G401 (cell line): ENCODE results near the gene ITPRID2. TPM values are rescaled to one million over a fixed set of nuclear protein-coding genes. Genes with fewer than 3 reads are reported as not detected.

ENCODE experiments used
- DNase-seq: peaks from one replicate; pipeline ENCODE4 v3.0.0-alpha.2; 2015; ENCODE audit warnings: low spot score
- in situ Hi-C: cut with HindIII; loops from 2 replicates; pipeline ENCODE4 v1.10.0; 2016; ENCODE audit warnings: low sequenced_read_pairs, mixed read lengths
- total RNA-seq: library from RNA; depleted of rRNA; stranded (reverse); fragments of >200 nt; shearing (Covaris generic); gene quantifications from 2 replicates; pipeline ENCODE4 v1.2.3, GENCODE V29; 2014

The ITPRID2 gene
- total RNA-seq, 1 experiment from 2014 or later, result 1.0 TPM

DNA sequence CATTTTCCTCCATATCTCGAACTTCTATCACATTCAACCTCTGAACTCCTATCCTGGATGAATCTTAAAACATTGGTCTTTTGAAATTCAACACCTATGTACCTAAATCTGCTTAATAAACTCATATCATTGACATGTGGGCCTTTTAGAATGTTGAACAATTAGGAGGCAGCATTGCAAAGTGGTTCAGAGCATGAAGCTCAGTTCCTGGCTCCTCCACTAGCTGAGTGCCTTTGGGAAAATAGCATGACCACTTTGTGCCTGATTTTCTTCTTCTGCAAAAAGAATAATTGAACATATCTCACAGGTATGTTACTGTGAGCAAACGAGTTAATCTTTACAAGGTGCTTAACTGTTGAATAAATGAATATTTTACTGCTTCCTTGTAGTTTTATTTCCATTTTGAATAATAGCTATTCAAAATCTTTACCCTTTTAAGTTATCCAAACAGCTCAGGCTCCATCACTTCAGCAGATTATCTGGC is 14.3 kb upstream of the ITPRID2 start:
- in situ Hi-C loops, result no loop called here
- DNase-seq, result no peak

DNA sequence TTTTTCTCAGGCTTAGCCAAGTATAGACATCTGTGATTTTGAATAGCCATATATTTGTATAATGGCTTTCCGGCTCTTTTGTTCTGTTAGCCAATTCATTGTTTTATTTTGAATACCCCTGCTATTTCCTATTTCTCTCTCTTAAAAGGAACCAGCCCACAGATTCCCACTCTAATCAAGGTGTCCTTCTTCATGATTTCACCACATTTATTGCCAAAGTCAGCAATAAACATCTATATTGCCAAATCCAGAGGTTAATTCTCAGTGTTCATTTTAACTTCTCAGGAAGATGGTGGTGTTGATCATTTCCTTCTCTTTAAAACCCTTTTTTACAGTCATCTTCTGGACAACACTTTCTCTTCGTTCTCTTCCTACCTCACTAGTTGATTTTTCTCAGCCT is 13.1 kb upstream of the ITPRID2 start:
- in situ Hi-C loops, result no loop called here
- no peak for DNase-seq

- in situ Hi-C loops, result no loop called here
- no peak for DNase-seq
Measured at GRCh38 chr2:181879295-181879694, 12.2 kb upstream of the ITPRID2 start.

DNA sequence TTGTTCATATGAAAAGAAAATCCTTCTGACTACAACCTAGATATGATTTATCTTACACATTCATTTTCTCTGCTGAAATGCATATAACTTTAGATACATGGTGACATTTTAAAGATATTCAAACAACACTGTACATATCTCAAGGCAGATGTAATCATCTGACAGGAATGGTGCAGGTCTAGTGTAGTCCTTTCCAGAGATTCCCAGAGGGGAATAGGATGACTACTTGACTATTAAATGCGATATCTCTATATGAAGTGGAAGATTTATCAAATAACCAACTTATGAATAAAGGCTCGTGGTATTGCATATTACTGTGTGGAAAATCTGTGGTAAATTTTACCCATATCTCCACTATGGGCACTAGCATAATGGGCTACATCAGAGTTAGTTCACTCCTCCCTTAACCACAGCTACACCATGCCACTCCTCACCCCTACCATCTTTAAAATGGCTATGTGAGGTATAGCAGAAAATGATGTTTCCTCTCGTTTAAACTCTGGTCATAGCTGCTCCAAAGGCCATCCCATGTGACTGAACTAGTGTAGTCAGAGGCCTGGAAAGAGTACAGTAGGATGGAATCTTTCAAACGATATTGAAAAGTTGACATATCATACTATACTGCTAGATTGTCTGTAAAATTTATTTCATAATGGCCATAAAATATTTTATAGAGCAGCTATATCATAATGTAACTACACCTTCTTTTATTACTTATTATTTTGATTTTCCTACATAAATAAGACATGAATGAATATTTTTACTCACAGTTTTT is 9.1 kb upstream of the ITPRID2 start:
- in situ Hi-C loops, result no loop called here
- DNase-seq, result no peak

DNA sequence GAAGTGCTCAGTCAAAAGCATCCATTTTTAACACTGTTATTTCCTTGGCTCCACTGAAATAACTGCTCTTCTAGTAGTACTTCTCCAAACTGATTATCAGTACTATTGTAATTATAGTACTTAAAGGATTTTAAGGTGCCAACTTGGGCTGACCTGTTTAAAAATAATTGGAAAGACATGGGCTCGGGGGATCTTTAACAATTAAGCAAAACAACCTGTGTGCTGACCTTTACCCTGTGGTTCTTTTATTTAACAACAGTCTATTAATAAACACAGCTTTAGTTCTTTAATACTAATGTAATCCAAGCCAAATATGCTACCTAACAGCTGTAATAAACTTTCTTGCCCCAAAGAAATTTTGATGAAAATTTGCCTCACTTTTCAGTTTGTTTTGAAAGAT is 6.9 kb upstream of the ITPRID2 start:
- in situ Hi-C loops, result no loop called here
- DNase-seq, result no peak

DNA sequence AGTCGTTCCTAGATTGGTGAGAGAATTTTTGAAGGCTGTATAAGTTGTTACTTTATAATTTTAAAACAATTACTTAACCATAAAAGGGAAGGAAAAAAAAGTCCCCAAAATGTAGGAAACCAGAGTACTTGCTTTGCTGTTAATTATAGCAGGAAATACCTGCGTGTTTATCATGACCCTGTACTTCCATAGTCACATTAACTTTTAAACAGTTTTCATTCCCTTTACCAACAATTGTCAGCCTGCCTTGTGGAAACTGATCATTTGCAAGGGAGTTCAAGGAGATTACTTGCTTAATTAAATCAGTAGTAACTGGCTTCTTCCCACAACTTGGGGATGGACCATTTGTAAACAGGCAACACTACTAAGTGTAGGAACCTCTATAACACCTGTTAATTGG is 6.4 kb upstream of the ITPRID2 start:
- in situ Hi-C loops, result no loop called here
- no peak for DNase-seq

GRCh38 chr2:181886192-181886591 is 5.3 kb upstream of the ITPRID2 start:
- DNase-seq, result no peak
- in situ Hi-C loops, result no loop called here

DNA sequence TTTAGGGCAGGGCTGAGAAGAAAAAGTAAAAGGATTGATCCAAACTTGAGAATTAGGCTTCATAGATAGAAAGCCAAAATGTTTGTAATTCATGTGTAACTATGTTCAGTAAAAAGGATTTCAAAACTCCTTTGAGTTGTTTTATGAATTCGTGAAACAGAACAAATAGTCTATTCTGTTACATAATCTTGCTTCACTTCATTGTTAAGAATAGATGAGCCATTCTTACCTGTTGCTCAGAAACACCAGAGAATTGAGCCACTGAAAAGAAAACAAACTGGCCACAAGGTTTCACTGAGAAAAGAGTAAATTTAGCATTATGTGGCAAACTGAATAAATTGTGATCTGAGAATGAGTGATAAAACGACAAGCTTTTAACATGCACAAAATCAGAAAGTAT is 4.5 kb upstream of the ITPRID2 start:
- in situ Hi-C loops, result no loop called here
- DNase-seq, result no peak

- in situ Hi-C loops, result no loop called here
- no peak for DNase-seq
Measured at GRCh38 chr2:181889776-181890175, 1.8 kb upstream of the ITPRID2 start.

- no peak for DNase-seq
- in situ Hi-C loops, result no loop called here
Measured at GRCh38 chr2:181890271-181890670, 1.3 kb upstream of the ITPRID2 start.

DNA sequence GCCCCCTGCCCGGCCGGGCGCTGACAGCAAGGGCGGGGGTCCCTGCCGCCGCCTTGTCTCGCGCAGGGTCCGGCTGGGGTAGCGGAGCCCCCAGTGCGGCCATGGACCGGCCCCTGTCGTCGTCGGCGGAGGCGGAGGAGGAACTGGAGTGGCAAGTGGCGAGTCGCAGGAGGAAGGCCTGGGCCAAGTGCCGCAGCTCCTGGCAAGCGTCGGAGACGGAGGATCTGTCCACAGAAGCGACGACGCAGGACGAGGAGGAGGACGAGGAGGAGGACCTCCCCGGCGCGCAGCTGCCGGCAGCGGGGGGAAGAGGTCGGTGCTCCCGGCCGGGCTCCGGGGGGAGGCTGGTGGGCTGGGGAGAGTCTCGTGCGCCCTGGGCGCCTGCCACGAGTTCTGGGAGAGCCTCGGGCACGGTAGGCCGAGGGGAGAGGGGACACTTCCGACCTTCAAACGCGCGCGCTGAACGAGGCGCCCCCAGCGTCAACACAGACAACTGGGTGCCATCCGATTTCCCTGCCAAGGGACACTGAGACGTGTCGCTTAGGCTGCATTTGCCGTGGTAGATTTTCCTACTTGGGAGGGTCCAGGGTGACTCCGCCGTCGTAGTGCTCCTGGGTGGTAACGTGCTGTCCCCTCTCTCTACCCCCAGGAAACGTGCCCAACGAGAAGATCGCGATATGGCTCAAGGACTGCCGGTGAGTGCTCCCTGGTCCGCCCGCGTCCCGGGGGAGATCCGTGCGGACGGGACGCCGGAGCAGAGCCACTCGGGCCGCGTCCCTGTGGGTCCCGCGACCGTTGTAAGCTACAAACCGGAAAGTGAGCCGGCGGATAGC is 652 bp downstream of the ITPRID2 start:
- in situ Hi-C loops, result no loop called here
- peak; percentile 70 for DNase-seq

- DNase-seq, result peak; percentile 68
- in situ Hi-C loops, result no loop called here
Measured at GRCh38 chr2:181892799-181893435, 1.4 kb downstream of the ITPRID2 start.

DNA sequence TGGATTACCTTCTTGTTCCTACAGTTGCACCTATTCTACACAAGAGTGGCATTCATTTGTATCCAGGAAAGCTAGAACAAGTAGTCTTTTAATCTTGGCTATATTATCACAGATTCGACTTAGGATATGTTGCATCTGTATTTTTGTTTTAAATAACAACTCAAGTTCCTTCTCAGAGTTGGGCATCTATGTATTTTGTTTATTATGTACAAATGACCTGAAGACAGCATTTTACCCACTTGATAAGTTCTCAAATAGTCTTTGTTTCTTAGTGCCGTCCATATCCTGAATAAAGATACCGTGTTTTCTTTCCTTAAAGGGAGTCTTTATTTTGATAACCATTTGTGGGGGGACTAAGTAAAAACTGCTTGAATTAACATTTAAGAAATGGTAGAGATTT is 2.9 kb downstream of the ITPRID2 start:
- in situ Hi-C loops, result no loop called here
- DNase-seq, result peak; percentile 41

DNA sequence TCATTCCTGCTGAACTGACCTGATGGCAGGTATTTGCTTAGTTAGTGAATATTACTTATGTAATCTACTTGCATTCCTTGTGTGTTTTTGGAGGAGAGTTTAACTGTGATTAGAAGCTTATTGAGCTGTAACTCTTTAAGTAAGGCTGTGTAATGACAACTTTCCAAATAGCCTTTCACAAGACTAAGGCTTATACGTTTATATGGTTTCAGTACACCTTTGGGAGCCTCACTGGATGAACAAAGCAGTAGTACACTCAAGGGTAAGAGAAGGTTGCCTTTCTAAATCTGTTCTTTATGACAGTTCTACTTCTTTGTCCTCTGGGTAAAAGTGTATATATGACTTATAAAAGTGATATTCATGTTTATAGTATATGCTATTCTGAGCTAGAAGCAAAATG is 4.3 kb downstream of the ITPRID2 start:
- DNase-seq, result peak; percentile 21
- in situ Hi-C loops, result no loop called here

- no peak for DNase-seq
- in situ Hi-C loops, result no loop called here
Measured at GRCh38 chr2:181896286-181896685, 4.8 kb downstream of the ITPRID2 start.

DNA sequence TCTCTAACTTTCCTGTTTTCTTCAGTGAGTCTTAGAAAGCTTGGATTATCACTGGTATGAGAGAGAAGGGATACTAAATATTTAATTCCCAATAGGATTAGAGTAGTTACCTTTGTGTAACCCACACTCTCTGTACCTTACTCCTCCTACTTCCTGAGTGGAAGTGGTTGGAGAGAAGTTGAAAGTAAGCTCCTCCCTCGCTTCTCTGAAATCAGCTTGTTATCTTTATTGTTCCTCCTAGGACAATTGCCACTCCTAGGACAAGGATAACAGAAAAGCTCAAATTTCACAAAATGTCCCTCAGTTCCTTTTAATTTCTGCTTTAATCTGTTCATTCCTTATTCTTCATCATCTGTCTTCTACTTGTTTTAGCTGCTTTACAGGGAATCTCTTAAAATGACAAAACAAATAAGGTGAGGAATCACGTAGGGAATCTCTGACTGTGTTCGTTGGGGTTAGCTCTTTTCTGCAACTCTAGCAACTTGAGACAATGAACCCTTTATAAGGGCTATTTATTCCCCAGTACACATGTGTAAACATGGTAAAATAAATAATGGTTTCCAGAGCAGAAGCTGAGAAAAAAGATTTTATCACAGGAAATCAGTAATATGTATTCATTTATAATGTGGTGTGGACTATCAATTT is 8.6 kb downstream of the ITPRID2 start:
- in situ Hi-C loops, result no loop called here
- DNase-seq, result no peak

GRCh38 chr2:181902625-181903024 is 11.1 kb downstream of the ITPRID2 start:
- no peak for DNase-seq
- in situ Hi-C loops, result no loop called here

DNA sequence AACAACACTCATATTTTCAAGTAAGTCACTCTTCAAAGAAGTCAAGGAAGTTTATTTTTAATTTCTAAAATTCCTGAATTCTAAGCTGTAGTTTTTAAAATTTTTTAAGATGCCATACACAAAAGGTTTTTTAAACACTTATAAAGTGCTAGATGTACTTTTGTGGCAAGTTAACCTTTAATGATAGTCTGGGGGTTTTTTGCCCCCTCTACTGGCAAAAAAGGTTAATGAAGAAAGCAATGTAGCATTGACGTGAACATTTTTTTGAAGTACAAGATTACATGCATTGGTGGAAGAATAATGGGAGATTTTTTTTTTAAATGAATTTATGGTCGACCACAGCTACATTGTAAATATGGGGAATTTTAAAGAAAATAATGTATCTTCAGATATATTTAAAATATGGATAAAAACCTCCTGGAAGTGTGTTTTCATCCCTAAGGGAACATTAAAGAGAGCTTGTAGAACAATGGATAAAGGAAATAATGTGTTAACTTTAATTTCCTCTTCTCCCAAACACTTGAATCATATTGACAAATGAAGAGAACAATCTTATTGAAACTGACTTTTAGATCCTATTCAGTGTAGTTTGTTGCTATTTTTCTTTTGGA is 12.6 kb downstream of the ITPRID2 start:
- in situ Hi-C loops, result no loop called here
- peak; percentile 33 for DNase-seq

- DNase-seq, result no peak
- in situ Hi-C loops, result no loop called here
Measured at GRCh38 chr2:181907057-181907456, 15.5 kb downstream of the ITPRID2 start.
